ENCODE data around the gene TMEM9B.
"Not testable (repeated sequence)": the region's sequence is repeated elsewhere in the genome, so short reads cannot be mapped to it uniquely, and the experiment has no call there.

Gene TMEM9B

GRCh38 chr11:8983552-8983951 is 19.3 kb upstream of the TMEM9B start:
- H3K36me3 ChIP-seq (ENCODE audit: insufficient read depth, low read length), result no peaks in the 10 kb centered on the region
- no peak overlapping the region for H3K27ac ChIP-seq
- H3K4me3 ChIP-seq, result no peak overlapping the region
- H3K9ac ChIP-seq (ENCODE audit: insufficient read length), result no peak overlapping the region
- TF ChIP-seq FOXP2 (optimal IDR thresholded peaks at IDR 0.05; ENCODE audit: control extremely low read depth, extremely low read length, insufficient read depth) (no peak), POLR2AphosphoS5 (IDR thresholded peaks at IDR 0.05; ENCODE audit: borderline replicate concordance, low read depth, low read length) (no peak), EZH2 (IDR thresholded peaks at IDR 0.05) (no peak)
- DNase-seq (ENCODE audit: low read depth, low spot score), result no peak
- H3K9me3 ChIP-seq (ENCODE audit: low read depth, low read length), result no peaks in the 10 kb centered on the region

DNA sequence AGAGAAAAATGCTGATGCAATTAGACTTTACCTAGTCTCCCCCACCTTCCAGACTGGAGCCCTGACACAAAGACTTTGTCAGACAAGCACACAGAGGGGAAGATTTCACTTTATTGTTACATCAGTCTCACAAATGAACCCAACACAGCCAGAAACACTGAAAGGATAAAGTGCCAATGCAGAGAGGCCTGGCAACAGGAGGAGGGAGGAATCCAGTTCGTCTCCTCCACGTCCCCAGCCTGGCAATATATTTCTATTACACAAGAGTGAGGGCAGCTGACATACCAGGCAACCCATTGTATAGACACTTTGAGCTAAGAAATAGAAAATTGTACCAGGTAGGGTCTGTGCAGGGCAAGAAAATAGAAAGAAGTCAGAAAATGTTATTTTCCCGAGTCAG is 16.2 kb upstream of the TMEM9B start:
- DNase-seq (ENCODE audit: low read depth, low spot score), result no peak
- H3K27ac ChIP-seq, result no peak overlapping the region
- no peak overlapping the region for H3K4me3 ChIP-seq
- TF ChIP-seq POLR2AphosphoS5 (IDR thresholded peaks at IDR 0.05; ENCODE audit: borderline replicate concordance, low read depth, low read length) (no peak), EZH2 (IDR thresholded peaks at IDR 0.05) (no peak), FOXP2 (optimal IDR thresholded peaks at IDR 0.05; ENCODE audit: control extremely low read depth, extremely low read length, insufficient read depth) (no peak)
- H3K36me3 ChIP-seq (ENCODE audit: insufficient read depth, low read length), result no peaks in the 10 kb centered on the region
- no peaks in the 10 kb centered on the region for H3K9me3 ChIP-seq (ENCODE audit: low read depth, low read length)
- H3K9ac ChIP-seq (ENCODE audit: insufficient read length), result no peak overlapping the region

DNA sequence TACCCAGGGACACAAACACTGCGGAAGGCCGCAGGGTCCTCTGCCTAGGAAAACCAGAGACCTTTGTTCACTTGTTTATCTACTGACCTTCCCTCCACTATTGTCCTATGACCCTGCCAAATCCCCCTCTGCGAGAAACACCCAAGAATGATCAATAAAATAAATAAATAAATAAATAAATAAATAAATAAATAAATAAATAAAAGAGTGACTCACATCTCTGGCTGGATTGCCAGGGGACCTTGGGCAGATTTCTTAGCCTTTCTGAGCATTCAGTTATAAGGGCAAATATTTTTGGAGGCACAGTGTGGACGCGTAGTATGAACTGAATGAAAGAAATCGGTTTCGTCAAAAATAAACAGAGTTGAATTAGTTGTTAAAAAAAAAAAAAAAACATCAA is 15.1 kb upstream of the TMEM9B start:
- DNase-seq (ENCODE audit: low read depth, low spot score); H3K27ac ChIP-seq; H3K9me3 ChIP-seq (ENCODE audit: low read depth, low read length); H3K9ac ChIP-seq (ENCODE audit: insufficient read length); H3K36me3 ChIP-seq (ENCODE audit: insufficient read depth, low read length); H3K4me3 ChIP-seq: not testable (repeated sequence)

DNA sequence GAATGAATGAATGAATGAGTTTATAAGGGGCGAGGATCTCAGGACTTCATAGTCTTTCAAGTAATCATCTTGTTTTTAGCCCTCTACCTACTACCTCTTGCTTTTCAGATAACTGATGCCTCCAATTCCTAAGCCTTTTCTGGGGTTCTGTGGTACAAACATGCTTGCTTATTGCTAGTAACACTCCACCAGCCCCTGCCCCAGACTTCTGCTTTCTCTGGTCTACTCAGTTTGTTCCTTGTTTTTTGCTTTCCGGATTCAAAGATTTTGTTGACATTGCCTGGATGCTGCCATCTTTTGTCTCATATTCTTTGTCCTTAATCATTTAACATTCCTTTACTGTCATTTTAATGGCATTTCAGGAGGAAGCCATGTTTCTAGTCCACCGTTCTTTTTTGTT is 8.9 kb upstream of the TMEM9B start:
- Histone ChIP-seq H3K9ac (ENCODE audit: insufficient read length) (no peak overlapping the region), H3K36me3 (ENCODE audit: insufficient read depth, low read length) (no peaks in the 10 kb centered on the region), H3K27ac (no peak overlapping the region), H3K4me3 (no peak overlapping the region), H3K9me3 (ENCODE audit: low read depth, low read length) (no peaks in the 10 kb centered on the region)
- no peak for DNase-seq (ENCODE audit: low read depth, low spot score)
- TF ChIP-seq POLR2AphosphoS5 (IDR thresholded peaks at IDR 0.05; ENCODE audit: borderline replicate concordance, low read depth, low read length), result no peak

- Histone ChIP-seq H3K27ac (no peak overlapping the region), H3K9ac (ENCODE audit: insufficient read length) (no peak overlapping the region)
- no peak for DNase-seq (ENCODE audit: low read depth, low spot score)
Measured at GRCh38 chr11:8971924-8972316, 7.7 kb upstream of the TMEM9B start.

DNA sequence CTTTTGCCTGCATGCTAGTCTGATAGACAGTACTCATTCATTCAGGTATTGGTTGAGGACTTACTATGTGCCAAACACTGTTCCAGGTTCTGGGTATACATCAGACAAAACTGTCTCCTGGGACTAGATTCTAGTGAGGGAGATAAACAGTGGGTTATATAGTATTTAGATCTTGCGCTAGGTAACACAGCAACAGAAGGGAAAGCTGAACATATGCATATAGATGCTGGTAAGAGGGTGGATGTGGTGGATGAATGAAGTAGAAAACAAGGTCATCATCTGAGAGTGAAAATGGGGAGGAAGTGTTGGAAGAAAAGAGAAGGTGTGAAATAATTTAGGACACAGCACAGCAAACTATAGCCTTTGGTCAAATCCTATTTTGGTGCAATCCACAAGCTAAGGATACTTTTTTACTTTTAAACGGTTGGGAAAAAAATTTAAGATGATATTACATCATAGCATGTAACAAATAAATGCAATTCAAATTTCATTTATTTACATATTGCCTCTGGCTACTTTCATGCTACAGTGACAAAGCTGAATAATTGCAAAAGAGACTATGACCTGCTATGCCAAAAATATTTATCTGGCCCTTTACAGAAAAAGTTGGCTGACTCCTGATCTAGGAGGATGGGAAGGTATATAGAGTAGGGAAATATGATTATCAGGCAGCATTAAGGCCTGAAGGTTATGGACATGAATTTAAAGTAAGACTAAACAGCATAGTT is 7.1 kb upstream of the TMEM9B start:
- 0 out of 2 replicates have a peak overlapping the region, but pooled peaks have one; percentile 1 for H3K4me3 ChIP-seq
- no peak for TF ChIP-seq EZH2 (IDR thresholded peaks at IDR 0.05)
- TF ChIP-seq FOXP2 (optimal IDR thresholded peaks at IDR 0.05; ENCODE audit: control extremely low read depth, extremely low read length, insufficient read depth), result no peak
- TF ChIP-seq POLR2AphosphoS5 (IDR thresholded peaks at IDR 0.05; ENCODE audit: borderline replicate concordance, low read depth, low read length), result no peak
- no peak overlapping the region for H3K27ac ChIP-seq
- H3K36me3 ChIP-seq (ENCODE audit: insufficient read depth, low read length), result no peaks in the 10 kb centered on the region
- no peak for DNase-seq (ENCODE audit: low read depth, low spot score)
- H3K9me3 ChIP-seq (ENCODE audit: low read depth, low read length), result no peaks in the 10 kb centered on the region
- H3K9ac ChIP-seq (ENCODE audit: insufficient read length), result peak overlapping the region; percentile 23

More at GRCh38 chr11:8971924-8972316, 7.7 kb upstream of the TMEM9B start:
- H3K9me3 ChIP-seq (ENCODE audit: low read depth, low read length), result no peaks in the 10 kb centered on the region
- no peaks in the 10 kb centered on the region for H3K36me3 ChIP-seq (ENCODE audit: insufficient read depth, low read length)
- 0 out of 2 replicates have a peak overlapping the region, but pooled peaks have one; percentile 1 for H3K4me3 ChIP-seq
- no peak for TF ChIP-seq POLR2AphosphoS5 (IDR thresholded peaks at IDR 0.05; ENCODE audit: borderline replicate concordance, low read depth, low read length)
- no peak for TF ChIP-seq FOXP2 (optimal IDR thresholded peaks at IDR 0.05; ENCODE audit: control extremely low read depth, extremely low read length, insufficient read depth)
- TF ChIP-seq EZH2 (IDR thresholded peaks at IDR 0.05), result no peak

- TF ChIP-seq FOXP2 (optimal IDR thresholded peaks at IDR 0.05; ENCODE audit: control extremely low read depth, extremely low read length, insufficient read depth) (no peak), EZH2 (IDR thresholded peaks at IDR 0.05) (no peak), POLR2AphosphoS5 (IDR thresholded peaks at IDR 0.05; ENCODE audit: borderline replicate concordance, low read depth, low read length) (no peak)
- Histone ChIP-seq H3K9me3 (ENCODE audit: low read depth, low read length) (no peaks in the 10 kb centered on the region), H3K27ac (no peak overlapping the region), H3K36me3 (ENCODE audit: insufficient read depth, low read length) (no peaks in the 10 kb centered on the region), H3K4me3 (no peak overlapping the region), H3K9ac (ENCODE audit: insufficient read length) (no peak overlapping the region)
- DNase-seq (ENCODE audit: low read depth, low spot score), result no peak
Measured at GRCh38 chr11:8967184-8967583, 2.9 kb upstream of the TMEM9B start.

DNA sequence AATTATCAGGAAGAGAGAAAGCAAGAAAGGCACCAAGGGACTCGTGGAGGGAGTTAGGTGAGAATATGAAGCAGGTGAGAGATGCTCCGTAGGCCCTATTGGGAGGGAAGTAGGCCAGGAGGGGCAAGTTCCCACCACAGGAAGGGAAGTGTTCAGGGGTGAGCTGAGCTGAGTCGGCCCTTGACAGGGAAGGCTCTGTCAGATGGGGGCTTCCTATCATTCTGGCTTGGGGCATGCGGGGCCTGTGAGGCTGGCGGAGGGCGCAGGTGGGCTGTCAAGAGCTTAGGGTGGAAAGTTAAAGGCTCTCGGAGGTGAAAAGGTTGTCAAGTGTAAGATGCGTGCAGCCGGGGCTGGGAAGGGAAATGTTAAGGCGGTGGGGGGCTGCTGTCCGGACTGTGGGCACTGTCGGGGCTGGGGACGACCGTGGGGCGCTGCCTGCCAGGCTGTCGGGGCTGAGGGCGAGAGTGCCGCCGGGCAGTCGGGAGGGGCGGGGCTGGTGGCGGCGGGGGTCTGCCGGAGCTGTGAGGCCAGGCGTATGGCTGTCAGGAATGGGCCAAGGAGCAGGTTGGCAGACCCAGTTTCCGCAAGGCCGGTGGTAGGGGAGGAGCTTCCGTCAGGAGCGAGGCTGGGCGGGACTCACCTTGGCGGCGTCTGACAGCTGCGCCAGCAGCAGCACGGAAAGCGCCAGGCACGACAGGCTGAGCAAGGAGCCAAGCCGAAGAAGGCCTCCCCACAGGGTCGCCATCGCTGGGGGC is 496 bp downstream of the TMEM9B start:
- Histone ChIP-seq H3K9ac (ENCODE audit: insufficient read length) (peak overlapping the region; percentile 79), H3K36me3 (ENCODE audit: insufficient read depth, low read length) (no peaks in the 10 kb centered on the region), H3K4me3 (peak overlapping the region; percentile 87), H3K9me3 (ENCODE audit: low read depth, low read length) (no peaks in the 10 kb centered on the region), H3K27ac (no peak overlapping the region)
- no peak for TF ChIP-seq POLR2AphosphoS5 (IDR thresholded peaks at IDR 0.05; ENCODE audit: borderline replicate concordance, low read depth, low read length)
- TF ChIP-seq EZH2 (IDR thresholded peaks at IDR 0.05), result no peak
- TF ChIP-seq FOXP2 (optimal IDR thresholded peaks at IDR 0.05; ENCODE audit: control extremely low read depth, extremely low read length, insufficient read depth), result no peak
- DNase-seq (ENCODE audit: low read depth, low spot score), result no peak
